Stimulated activated effector memory CD8-positive, alpha-beta T cell treated with anti-CD3 and anti-CD28 coated beads, Interleukin-12 subunit alpha, Interleukin-12 subunit beta, amount 100 ng/mL, for 72 hours (primary cell): ENCODE results near the gene SMG6.
"Not testable (repeated sequence)": the region's sequence is repeated elsewhere in the genome, so short reads cannot be mapped to it uniquely, and the experiment has no call there.

Source experiments
- ATAC-seq: fragments of 150-1000 bp; cut with Tn5 transposase; 2 replicates; pipeline ENCODE4 v1.10.0; 2021
- DNase-seq, 2 donors: peaks; one replicate each; pipeline ENCODE4 v3.0.0; 2021 to 2022; ENCODE audit warnings: low spot score in 2 of 2
- H3K27ac Mint-ChIP-seq: one replicate; pipeline ENCODE4 v1.8.0; 2022; ENCODE audit warnings: mild to moderate bottlenecking, mixed read lengths
- H3K36me3 Mint-ChIP-seq: one replicate; pipeline ENCODE4 v1.8.0; 2022; ENCODE audit warnings: mild to moderate bottlenecking, mixed read lengths
- H3K4me1 Mint-ChIP-seq: one replicate; pipeline ENCODE4 v1.8.0; 2022; ENCODE audit warnings: mixed read lengths
- H3K4me3 Mint-ChIP-seq: one replicate; pipeline ENCODE4 v1.8.0; 2022; ENCODE audit warnings: mild to moderate bottlenecking, mixed read lengths
- H3K9me3 Mint-ChIP-seq: one replicate; pipeline ENCODE4 v1.8.0; 2022; ENCODE audit warnings: mixed read lengths

Gene SMG6

DNA sequence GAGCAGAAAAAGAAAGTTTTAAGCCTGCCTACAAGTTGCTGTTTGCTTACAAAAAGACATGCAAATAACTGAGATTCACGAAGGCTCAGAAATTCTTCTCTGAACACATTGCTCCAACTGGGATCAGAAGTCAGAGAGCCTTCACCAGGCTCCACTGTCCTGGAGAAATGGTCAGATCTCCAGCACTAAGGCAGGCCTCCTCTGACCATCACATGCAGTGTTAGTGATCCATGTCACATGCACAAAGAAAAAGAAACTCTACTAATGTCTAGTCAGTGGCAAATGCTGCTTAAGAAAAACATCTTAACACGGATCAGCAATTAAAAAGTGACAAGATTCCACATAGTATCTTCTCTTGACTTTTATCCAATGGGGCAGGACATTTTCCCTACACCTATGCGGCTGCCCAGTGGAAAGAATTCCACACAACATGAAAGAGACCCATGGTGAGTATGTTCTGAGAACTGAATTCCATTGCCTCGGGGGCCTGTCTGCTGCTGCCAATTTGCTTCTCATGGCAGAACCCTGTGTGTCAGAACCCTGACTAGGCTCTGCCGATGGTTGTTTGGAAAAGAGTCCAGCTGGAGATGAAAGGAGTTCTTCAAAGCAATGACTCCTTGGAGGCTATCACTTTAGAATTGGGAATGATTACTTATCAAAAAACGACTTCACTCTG lies 152.1 kb downstream of the SMG6 start:
- Mint-ChIP-seq H3K27ac (no peak overlapping the region), H3K4me3 (no peak overlapping the region), H3K36me3 (peaks cover 72% of the 10 kb centered on the region), H3K4me1 (no peaks in the 10 kb centered on the region), H3K9me3 (no peaks in the 10 kb centered on the region)
- ATAC-seq (no peak), DNase-seq (no peak)

DNA sequence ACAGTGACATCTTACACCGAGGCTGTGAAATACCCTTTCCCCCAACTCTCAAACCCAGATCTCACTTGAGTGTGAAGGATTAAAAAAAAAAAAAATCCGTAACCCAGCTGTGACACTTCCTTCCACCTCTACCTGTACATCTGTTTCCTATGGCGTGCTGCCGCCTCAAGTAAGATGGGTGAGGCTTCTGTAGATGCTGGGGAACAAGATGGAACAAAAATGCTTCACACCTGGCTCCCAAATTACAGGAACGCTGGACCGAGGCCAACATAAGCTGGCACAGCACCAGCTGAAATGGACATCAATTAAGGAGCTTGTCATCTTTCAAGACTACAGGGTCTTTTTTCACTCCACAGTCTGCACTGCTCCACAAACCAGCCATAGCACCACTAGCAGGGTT lies 152.8 kb downstream of the SMG6 start:
- Mint-ChIP-seq H3K36me3 (peaks cover 65% of the 10 kb centered on the region), H3K27ac (no peak overlapping the region), H3K4me3 (no peak overlapping the region), H3K4me1 (no peaks in the 10 kb centered on the region), H3K9me3 (no peaks in the 10 kb centered on the region)
- DNase-seq (no peak), ATAC-seq (no peak)

DNA sequence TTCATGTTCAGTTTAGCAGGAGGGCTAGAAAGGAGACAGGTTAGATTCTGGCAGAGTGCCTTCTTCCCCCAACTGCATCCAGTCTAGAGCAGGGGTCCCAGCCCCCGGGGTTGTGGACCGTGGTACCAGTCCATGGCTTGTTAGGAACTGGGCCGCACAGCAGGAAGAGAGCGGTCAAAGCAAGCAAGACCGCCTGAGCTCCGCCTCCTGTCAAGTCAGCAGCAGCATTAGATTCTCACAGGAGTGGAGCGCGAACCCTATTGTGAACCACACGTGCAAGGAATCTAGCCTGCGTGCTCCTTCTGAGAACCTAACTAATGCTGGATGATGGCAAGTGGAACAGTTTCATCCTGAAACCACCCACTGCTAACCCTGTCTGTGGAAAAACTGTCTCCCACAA lies 153.7 kb downstream of the SMG6 start:
- Mint-ChIP-seq H3K4me3 (no peak overlapping the region), H3K27ac (no peak overlapping the region), H3K4me1 (no peaks in the 10 kb centered on the region), H3K9me3 (no peaks in the 10 kb centered on the region), H3K36me3 (peaks cover 64% of the 10 kb centered on the region)
- ATAC-seq (no peak), DNase-seq (no peak)

DNA sequence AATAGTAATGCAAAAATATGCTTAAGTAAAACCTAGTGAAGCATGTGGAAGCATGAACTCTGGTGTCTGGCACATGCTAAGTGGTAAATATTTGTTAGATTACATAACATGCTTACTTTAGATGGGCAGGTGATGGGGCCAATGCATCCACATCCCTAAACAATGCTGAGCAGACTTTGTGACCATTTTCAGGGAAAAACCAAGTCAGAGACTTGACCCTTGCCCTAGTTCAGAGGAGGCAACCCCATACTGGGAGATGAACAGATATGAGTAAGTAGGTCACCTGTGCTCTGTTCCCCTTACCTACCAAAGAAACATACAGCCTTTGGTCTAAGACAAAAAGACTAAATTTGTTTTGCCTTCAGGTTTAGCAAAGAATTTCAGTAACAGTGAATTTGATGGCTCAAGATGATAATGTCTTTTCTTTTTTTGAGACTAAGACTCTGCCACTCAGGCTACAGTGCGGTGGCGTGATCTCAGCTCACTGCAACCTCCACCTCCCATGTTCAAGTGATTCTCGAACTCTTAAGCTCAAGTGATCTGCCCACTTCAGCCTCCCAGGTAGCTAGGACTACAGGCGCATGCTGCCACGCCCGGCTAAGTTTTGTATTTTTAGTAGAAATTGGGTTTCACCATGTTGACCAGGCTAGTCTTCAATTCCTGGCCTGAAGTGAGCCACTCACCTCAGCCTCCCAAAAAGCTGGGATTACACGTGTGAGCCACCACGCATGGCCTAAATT lies 157.3 kb downstream of the SMG6 start:
- ATAC-seq, result peak; percentile 55
- H3K27ac Mint-ChIP-seq, result peak overlapping the region; percentile 58
- H3K9me3 Mint-ChIP-seq, result no peaks in the 10 kb centered on the region
- no peak for DNase-seq
- no peak overlapping the region for H3K4me3 Mint-ChIP-seq
- peaks cover 6% of the 10 kb centered on the region for H3K4me1 Mint-ChIP-seq
- peaks cover 43% of the 10 kb centered on the region for H3K36me3 Mint-ChIP-seq

DNA sequence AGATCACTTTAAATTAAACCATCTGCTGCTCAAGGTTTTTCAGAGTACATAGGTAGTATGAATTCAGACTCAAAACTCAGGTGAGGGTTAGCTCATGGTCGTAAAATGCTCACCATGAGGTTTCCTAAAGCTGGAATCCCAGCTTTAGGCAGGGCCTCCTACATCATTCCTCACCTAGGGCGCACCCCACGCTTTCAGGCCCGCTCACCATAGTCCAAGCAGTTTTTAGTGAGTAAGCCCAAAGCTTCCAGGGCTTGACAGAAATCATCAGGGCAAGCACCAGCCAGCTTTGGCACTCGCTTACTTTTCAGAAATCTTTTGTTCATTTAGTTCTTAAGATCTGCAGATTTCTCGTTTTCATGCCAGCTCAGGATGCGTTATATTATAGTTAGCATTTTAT lies 158.9 kb downstream of the SMG6 start:
- H3K27ac Mint-ChIP-seq, result no peak overlapping the region
- DNase-seq, result no peak
- peaks cover 38% of the 10 kb centered on the region for H3K36me3 Mint-ChIP-seq
- ATAC-seq, result no peak
- H3K4me1 Mint-ChIP-seq, result peaks cover 6% of the 10 kb centered on the region
- H3K9me3 Mint-ChIP-seq, result no peaks in the 10 kb centered on the region
- no peak overlapping the region for H3K4me3 Mint-ChIP-seq

DNA sequence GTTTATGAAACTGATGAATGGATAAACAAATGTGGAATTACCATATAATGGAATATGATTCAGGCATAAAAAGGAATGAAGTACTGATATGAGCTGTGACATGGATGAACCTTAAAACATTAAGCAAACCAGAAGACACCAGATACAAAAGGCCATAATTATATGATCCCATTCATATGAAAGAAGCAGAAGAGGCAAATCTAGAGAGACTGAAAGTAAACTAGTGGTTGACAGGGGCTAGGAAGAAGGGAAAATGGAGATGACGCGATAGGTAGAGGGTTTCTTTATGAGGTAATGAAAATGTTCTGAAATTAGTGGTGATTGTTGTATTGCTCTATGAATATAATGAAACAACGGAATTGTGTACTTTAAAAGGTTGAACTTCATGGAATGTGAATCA lies 160.3 kb downstream of the SMG6 start:
- Mint-ChIP-seq H3K36me3 (peaks cover 27% of the 10 kb centered on the region), H3K4me1 (peaks cover 13% of the 10 kb centered on the region), H3K9me3 (no peaks in the 10 kb centered on the region), H3K27ac (no peak overlapping the region), H3K4me3 (no peak overlapping the region)
- ATAC-seq (peak; percentile 69), DNase-seq (no peak)

DNA sequence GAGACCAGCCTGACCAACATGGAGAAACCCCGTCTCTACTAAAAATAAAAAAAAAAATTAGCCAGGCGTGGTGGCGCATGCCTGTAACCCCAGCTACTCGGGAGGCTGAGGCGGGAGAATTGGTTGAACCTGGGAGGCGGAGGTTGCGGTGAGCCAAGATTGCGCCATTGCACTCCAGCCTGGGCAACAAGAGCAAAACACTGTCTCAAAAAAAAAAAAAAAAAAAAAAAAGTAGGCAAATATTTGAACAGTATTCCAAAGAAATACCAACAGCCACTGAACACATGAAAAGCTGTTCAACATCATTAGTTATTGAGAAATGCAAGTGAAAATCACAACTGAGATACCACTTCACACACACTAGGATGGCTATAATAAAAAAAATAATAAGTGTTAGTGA lies 160.9 kb downstream of the SMG6 start:
- not testable (repeated sequence) for H3K4me3 Mint-ChIP-seq, H3K27ac Mint-ChIP-seq, DNase-seq, H3K9me3 Mint-ChIP-seq, ATAC-seq
- Mint-ChIP-seq H3K36me3 (peaks cover 27% of the 10 kb centered on the region), H3K4me1 (peaks cover 19% of the 10 kb centered on the region)

DNA sequence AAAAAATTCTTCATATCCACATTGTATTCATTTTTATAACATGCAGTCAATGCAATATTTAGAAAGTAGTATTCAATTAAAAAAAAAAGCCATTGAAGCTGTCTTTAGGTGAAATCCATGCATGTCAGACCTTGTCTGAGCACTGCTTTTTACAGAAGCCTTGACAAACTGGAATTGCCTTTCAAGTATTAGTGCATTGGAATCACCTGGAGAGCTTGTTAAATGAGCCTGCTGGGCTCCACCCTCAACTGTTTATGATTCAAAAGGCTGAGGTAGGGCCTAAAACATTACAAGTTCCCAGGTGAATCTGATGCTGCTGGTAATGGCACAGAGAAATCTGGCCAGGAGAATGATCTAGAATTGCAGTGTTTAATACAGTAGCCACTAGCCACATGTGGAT lies 162.9 kb downstream of the SMG6 start:
- Mint-ChIP-seq H3K27ac (no peak overlapping the region), H3K36me3 (peaks cover 34% of the 10 kb centered on the region)
- ATAC-seq, result no peak

DNA sequence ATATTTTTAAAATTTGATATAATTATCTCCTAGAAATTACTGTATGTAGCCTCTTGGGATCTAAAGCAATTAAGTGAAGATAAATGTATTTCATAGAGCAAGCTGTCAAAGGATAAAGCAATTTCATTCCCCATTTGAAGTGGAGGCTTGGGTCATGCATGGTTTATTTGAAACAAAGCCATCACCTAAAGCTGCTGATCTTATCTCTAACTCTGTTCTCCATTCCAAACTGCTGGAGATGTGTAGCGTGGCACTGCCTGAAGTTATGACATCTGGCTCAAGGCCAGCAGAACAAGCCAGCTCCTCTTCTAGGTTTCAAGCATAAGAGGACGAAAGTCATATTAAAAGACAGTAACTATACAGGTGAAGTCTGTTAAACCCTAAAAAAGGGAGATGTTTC lies 164.8 kb downstream of the SMG6 start:
- H3K4me1 Mint-ChIP-seq, result peaks cover 24% of the 10 kb centered on the region
- DNase-seq (no peak), ATAC-seq (no peak)
- H3K27ac Mint-ChIP-seq, result peak overlapping the region; percentile 85
- peaks cover 21% of the 10 kb centered on the region for H3K36me3 Mint-ChIP-seq
- H3K4me3 Mint-ChIP-seq, result no peak overlapping the region
- no peaks in the 10 kb centered on the region for H3K9me3 Mint-ChIP-seq

More for the DNA sequence above, 162.9 kb downstream of the SMG6 start:
- H3K4me1 Mint-ChIP-seq, result peaks cover 24% of the 10 kb centered on the region
- DNase-seq, result no peak
- H3K9me3 Mint-ChIP-seq, result no peaks in the 10 kb centered on the region
- no peak overlapping the region for H3K4me3 Mint-ChIP-seq

DNA sequence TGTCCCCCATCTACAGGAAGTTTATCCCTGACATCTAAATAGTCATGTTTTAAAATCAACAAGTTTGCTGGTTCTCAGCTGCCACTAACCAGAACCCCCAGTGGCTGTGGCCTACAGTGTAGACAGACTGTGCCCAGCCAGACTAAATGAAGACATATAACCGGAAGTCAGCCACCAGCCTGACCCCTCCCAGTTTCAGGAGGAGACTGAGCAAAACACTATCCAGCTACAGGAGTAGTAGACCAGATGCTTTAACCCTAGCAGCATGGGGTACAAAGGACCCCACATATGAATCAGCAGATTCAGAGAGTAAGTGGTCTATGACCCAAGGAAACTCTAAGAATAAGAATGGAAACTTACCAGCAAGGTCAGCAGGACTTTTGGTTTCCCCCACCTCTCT lies 165.3 kb downstream of the SMG6 start:
- Mint-ChIP-seq H3K4me3 (no peak overlapping the region), H3K27ac (peak overlapping the region; percentile 85), H3K4me1 (peaks cover 21% of the 10 kb centered on the region), H3K9me3 (no peaks in the 10 kb centered on the region), H3K36me3 (peaks cover 21% of the 10 kb centered on the region)
- ATAC-seq, result peak; percentile 85
- no peak for DNase-seq

DNA sequence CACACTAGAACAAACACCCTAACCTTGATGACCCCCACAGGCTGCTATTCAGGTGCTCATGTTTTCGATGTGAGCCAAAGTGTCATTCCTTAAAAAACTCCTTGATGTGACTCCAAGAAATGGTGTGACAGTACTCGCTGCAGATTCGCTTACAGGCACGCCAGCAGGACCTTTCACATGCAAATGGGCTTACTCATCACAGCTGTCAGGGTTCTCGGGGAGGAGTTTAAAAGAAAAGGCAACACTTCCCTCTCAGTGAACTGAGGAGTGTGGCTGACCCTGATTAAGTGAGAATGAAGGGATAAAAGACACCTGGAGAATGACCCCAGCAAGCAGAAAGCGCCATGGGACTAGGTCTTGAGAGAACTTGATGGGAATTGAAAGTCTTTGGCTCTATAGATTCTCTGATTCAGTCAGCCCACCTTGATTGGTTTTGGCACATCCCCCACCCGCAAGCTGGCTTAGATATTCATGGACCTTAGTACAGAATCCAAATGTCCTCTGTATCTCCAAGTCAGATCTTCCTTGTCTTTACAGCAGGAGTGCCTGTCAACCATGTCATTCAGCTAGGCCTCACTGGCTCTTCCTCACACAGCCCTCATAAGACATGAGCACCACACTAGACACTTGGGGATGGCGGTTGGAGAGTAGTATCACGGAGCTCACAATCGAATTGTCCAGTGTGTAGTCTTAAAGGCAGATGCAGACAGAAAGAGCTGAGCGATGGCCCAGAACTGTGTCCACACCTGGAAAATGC lies 166.1 kb downstream of the SMG6 start:
- no peak for DNase-seq
- no peak overlapping the region for H3K4me3 Mint-ChIP-seq
- H3K4me1 Mint-ChIP-seq, result peaks cover 18% of the 10 kb centered on the region
- no peaks in the 10 kb centered on the region for H3K9me3 Mint-ChIP-seq
- peak overlapping the region; percentile 85 for H3K27ac Mint-ChIP-seq
- H3K36me3 Mint-ChIP-seq, result peaks cover 21% of the 10 kb centered on the region
- ATAC-seq, result no peak

DNA sequence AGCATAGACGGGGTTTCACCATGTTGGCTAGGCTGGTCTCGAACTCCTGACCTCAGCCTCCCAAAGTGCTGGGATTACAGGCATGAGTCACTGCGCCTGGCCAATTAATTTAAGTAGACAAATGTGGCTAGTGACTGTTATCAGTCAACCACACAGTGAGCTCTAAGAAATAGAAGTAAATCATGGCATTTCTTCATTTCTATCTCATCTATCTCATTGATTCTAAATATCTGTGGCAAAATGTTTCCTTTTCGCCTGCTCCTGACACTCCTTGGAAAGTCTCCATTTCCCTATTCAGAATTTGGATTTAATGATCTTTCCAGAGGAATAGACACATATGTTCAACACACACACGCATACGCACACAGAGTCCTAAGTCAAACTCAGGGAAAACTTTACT lies 167.3 kb downstream of the SMG6 start:
- no peak overlapping the region for H3K27ac Mint-ChIP-seq
- no peak for ATAC-seq
- no peak overlapping the region for H3K4me3 Mint-ChIP-seq
- peaks cover 18% of the 10 kb centered on the region for H3K4me1 Mint-ChIP-seq
- peaks cover 21% of the 10 kb centered on the region for H3K36me3 Mint-ChIP-seq
- no peaks in the 10 kb centered on the region for H3K9me3 Mint-ChIP-seq
- no peak for DNase-seq

DNA sequence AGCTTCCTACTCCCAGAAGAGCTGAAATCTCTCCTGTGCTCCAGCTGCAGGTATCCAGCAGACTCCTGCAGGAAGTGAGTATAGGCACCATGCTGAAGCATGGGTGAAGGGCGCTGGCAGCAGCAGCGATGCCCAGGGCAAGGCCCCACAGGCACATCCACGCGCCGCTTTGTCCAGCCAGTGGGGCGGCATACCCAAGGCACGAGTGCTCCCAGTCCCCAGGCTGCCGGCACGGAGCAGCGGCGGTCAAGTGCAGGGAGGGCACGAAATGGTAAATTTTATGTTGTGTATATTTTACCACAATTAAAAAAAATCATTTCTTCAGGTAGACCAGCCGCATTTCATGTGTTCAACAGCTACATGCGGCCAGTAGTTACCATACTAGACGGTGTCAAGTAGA lies 175.6 kb downstream of the SMG6 start:
- H3K9me3 Mint-ChIP-seq, result no peaks in the 10 kb centered on the region
- peaks cover 30% of the 10 kb centered on the region for H3K36me3 Mint-ChIP-seq
- H3K4me1 Mint-ChIP-seq, result peaks cover 15% of the 10 kb centered on the region
- H3K27ac Mint-ChIP-seq, result no peak overlapping the region
- no peak for ATAC-seq
- DNase-seq, result no peak
- no peak overlapping the region for H3K4me3 Mint-ChIP-seq

DNA sequence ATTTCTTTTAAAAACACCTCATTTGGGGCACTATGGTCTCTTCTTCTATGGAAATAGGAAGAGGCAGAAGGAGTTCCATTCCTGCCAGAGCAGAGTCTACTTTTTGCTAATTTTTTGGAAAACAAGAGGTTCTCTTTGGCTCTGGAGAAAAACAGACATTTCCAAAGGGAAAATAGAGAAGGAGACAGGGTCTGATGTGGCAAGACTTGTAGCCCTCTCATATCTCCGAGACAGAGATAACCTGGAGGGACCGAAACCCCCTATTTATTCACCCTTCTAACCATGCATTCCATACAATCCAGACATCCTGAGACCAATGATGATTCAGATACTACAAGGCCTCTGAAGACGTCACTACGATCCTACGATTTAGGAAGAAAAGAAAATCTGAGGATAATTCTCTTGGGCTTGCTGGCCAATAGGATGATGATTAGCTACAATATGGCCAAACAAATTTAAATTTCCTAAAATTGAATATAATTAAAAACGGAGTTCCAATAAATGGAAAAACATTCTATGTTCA lies 178.5 kb downstream of the SMG6 start:
- no peak overlapping the region for H3K27ac Mint-ChIP-seq

DNA sequence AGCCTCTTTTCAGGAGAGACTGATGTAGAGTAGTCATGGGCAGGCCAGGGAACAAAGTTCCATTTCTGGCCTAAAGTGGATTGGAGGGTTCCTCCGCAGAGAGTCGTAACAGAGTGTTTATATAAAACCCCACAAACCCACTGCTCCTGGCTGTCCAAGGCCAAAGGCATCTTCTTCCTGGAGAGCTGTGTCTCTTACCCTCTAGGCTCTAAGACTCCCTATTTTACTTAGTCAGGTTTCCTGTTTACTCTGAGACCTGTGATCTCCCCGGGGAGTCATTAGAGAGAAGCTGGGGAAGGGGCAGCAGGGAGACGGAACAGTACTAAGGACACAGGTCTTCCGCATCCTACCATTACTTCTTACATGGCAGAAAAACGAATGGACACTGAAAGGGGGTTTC lies 179.2 kb downstream of the SMG6 start:
- ATAC-seq, result no peak
- H3K9me3 Mint-ChIP-seq, result no peaks in the 10 kb centered on the region
- H3K4me1 Mint-ChIP-seq, result peaks cover 15% of the 10 kb centered on the region
- peak overlapping the region; percentile 58 for H3K27ac Mint-ChIP-seq
- DNase-seq, result no peak
- peaks cover 40% of the 10 kb centered on the region for H3K36me3 Mint-ChIP-seq
- H3K4me3 Mint-ChIP-seq, result no peak overlapping the region

More for the DNA sequence above, 178.5 kb downstream of the SMG6 start:
- ATAC-seq (no peak), DNase-seq (no peak)
- Mint-ChIP-seq H3K36me3 (peaks cover 36% of the 10 kb centered on the region), H3K4me3 (no peak overlapping the region), H3K4me1 (peaks cover 15% of the 10 kb centered on the region), H3K9me3 (no peaks in the 10 kb centered on the region)
